Keratinocyte (primary cell): ENCODE results near the gene MAST2.

Experiments
- EZH2 ChIP-seq: IDR thresholded peaks from one replicate; pipeline ENCODE4 v1.6.1; 2012; ENCODE audit warnings: inconsistent platforms, mild to moderate bottlenecking, low read length, moderate library complexity
- TF ChIP-seq, protein P1 (sequence below), 3 experiments: IDR thresholded peaks in 1 of 3; conservative IDR thresholded peaks in 1 of 3; optimal IDR thresholded peaks in 1 of 3; 2 replicates in 2 of 3; 3 replicates in 1 of 3; pipeline versions ENCODE3 to v1.5.1; 2011; ENCODE audit warnings: low read length in 3 of 3, mild to moderate bottlenecking in 3 of 3, moderate library complexity in 2 of 3, control low read depth in 1 of 3, inconsistent platforms in 1 of 3; ENCODE audit not compliant: insufficient read depth in 2 of 3; ENCODE audit errors: extremely low read depth in 1 of 3

DNA sequence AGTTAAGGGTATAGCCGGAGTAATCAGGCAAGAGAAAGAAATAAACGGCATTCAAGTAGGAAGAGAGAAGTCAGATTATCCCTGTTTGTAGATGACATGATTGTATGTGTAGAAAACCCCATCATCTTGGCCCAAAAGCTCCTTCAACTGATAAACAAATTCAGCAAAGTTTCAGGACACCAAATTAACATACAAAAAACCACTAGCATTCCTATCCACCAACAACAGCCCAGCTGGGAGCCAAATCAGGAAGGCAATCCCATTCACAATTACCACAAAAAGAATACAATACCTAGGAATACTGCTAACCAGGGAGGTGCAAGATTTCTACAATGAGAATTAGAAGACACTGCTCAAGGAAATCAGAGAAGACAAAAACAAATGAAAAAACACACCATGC is 45.3 kb downstream of the MAST2 start:
- TF ChIP-seq, protein P1, sequence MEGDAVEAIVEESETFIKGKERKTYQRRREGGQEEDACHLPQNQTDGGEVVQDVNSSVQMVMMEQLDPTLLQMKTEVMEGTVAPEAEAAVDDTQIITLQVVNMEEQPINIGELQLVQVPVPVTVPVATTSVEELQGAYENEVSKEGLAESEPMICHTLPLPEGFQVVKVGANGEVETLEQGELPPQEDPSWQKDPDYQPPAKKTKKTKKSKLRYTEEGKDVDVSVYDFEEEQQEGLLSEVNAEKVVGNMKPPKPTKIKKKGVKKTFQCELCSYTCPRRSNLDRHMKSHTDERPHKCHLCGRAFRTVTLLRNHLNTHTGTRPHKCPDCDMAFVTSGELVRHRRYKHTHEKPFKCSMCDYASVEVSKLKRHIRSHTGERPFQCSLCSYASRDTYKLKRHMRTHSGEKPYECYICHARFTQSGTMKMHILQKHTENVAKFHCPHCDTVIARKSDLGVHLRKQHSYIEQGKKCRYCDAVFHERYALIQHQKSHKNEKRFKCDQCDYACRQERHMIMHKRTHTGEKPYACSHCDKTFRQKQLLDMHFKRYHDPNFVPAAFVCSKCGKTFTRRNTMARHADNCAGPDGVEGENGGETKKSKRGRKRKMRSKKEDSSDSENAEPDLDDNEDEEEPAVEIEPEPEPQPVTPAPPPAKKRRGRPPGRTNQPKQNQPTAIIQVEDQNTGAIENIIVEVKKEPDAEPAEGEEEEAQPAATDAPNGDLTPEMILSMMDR (optimal IDR thresholded peaks at IDR 0.05 in 1 of 3, IDR thresholded peaks at IDR 0.05 in 1 of 3, conservative IDR thresholded peaks at IDR 0.05 in 1 of 3; ENCODE audit: extremely low read depth in 1 of 3, insufficient read depth in 2 of 3, low read length in 3 of 3), result no peak
- no peak for TF ChIP-seq EZH2
